Measurements from ENCODE around the gene COLGALT1.

COLGALT1 gene

DNA sequence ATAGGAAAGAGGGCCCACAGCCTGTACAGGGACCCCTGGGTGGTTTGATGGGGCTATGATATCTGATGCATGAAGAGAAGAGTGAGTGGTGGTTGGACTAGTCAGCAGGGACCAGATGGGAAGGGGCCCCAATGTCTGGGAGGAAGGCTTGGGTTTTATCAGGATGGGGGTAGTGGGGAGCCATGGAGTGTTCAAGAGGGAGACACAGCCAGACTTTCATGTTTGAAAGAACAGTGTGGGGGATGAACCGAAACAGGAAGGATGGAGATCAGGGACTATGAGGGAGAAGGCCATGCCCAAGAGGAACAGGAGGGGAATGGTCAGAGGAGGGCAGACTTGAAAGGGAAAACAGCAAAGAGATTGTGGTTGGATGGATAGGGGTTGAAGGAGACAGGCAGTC lies 69.6 kb downstream of the COLGALT1 start:
- no peak for DNase-seq

DNA sequence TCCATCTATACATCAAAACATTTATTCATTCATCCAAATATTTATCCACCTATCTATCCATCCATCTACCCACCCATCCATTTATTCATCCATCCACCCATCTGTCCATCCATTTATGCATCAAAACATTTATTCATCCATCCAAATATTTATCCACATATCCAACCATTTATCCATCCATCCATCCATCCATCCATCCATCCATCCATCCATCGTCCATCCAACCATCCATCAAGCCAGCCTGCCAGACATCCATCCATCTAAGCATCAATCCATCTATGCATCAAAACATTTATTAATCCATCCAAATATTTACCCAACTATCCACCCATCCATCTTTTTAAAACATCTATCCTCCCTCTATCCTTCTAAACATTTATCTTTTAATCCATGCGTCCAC lies 70.5 kb downstream of the COLGALT1 start:
- no peak for DNase-seq

DNA sequence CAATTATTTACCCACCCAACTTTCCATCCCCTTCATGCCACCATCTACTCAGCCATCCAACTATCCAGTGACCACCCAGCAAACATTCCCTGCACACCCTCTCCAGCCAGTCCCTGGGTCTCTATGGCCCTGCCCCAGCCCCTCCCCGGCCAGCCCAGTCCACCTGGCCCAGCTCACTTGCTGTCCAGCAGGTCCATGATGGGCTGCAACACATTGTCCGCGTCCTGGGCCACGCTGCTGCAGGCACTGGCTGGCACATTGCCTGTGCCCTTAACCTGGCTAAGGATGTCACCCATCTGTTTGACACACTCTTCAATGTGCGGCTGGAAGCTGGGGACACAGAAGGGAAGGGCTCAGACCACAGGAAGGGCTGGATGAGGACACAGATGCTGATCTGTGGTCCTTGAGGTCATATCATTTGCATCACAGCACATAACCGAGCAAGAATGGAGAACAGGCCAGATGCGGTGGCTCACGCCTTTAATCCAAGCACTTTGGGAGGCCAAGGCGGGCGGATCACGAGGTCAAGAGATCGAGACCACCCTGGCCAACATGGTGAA lies 71.1 kb downstream of the COLGALT1 start:
- no peak for DNase-seq

DNA sequence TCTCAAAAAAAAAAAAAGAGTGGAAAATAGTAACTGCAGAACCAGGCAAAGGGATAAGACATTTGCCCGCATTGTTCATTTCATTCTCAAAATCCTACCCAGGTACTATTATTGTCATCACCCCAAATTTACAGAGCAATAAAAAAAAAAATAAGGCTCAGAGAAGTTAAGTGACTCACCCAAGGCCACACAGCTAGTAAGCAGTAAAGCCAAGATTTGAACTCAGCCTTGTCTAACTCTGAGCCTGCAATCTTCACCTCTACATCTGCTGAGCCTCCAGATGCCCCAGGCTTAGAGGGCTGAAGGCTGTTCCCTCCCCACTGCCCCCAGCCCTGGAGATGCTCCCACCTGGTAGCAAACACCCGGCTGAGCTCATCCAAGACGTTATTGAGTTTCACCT lies 71.7 kb downstream of the COLGALT1 start:
- no peak for DNase-seq

DNA sequence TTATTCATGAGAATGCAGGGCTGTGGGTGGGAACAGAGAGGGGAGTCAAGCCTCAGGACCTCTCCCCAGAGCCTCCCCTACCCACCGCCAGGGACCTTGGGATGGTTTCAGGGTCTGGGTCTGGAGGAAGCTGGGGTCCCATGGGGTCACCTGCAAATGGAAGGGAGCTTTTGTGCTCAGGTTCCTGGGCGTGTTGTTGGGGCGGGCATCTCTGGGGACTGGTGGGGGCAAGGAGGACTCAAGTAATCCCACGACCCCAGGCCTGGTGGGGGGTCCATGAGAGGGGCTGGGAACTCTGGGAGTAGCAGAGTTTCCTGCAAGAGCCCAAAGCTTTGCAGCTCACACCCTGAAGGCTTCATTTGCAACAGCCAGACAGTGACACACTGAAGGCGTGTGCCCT lies 72.5 kb downstream of the COLGALT1 start:
- DNase-seq: no peak

DNA sequence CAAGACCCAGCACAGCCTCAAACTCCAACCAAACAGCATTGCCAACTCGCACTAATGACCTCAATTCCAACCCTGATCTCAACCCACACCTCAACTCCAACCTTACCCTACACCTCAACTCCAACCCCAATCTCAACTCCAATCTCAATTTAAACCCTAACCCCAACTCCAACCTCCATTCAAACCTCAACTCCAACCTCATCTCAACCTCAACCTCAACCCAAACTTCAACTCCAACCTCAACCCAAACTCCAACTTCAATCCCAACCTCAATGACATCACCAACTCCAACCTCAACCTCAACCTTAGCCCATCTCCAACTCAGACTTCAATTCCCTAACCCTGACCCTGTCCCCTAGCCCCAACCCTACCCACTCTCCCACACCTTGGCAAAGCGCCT lies 74.3 kb downstream of the COLGALT1 start:
- no peak for DNase-seq

DNA sequence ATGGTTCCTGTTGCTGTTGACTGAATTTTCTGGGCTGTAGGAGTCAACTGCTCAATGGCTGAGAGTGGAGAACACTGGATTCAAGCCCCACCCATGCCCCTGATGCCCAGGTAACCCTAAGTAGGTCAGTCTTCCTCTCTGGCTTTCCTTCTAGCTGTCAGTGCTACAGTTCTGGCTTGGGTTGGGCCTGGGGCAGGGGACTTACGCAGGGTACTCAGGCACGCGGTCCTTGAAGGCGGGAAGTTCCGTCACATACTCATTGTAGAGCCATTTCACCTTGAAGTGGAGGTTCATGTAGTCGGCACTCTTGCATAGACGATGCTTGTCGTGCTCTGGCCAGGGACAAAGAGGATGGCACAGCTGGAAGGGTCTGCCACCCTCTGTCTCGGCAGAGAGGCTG lies 77.1 kb downstream of the COLGALT1 start:
- DNase-seq: no peak

All from NCI-H146 (cell line).